NT2/D1 (cell line): ENCODE results near the gene ZNF594.
"Not testable (repeated sequence)": the region's sequence is repeated elsewhere in the genome, so short reads cannot be mapped to it uniquely, and the experiment has no call there.

ENCODE experiments used
- DNase-seq: peaks from one replicate; pipeline ENCODE4 v3.0.0-alpha.2; 2011; ENCODE audit warnings: low read depth, low spot score
- H3K27me3 ChIP-seq: 2 replicates; pipeline ENCODE4 v1.6.0; 2011; ENCODE audit warnings: mild to moderate bottlenecking; ENCODE audit not compliant: insufficient read length, insufficient read depth
- H3K36me3 ChIP-seq: 2 replicates; pipeline ENCODE4 v1.6.1; 2011; ENCODE audit warnings: mild to moderate bottlenecking, low read length, mixed read lengths; ENCODE audit not compliant: insufficient read depth, insufficient read length
- H3K4me1 ChIP-seq: 2 replicates; pipeline ENCODE4 v1.5.1; 2011; ENCODE audit not compliant: insufficient read depth, insufficient read length
- H3K4me3 ChIP-seq: 2 replicates; pipeline ENCODE4 v1.5.1; 2011; ENCODE audit warnings: low read depth; ENCODE audit not compliant: insufficient read length
- H3K9ac ChIP-seq: 2 replicates; pipeline ENCODE4 v1.6.0; 2011; ENCODE audit warnings: low read depth; ENCODE audit not compliant: insufficient read length
- H3K9me3 ChIP-seq: 2 replicates; pipeline ENCODE4 v1.5.1; 2011; ENCODE audit warnings: mild to moderate bottlenecking, low read length; ENCODE audit not compliant: insufficient read depth
- SUZ12 ChIP-seq: IDR thresholded peaks from 2 replicates; pipeline ENCODE4 v1.6.1; 2011; ENCODE audit not compliant: insufficient read length, insufficient read depth; ENCODE audit errors: extremely low read depth
- YY1 ChIP-seq: IDR thresholded peaks from 2 replicates; pipeline ENCODE4 v1.6.1; 2011; ENCODE audit not compliant: insufficient read length, insufficient read depth
- ZNF274 ChIP-seq: IDR thresholded peaks from 2 replicates; pipeline ENCODE4 v1.6.1; 2011; ENCODE audit warnings: mild to moderate bottlenecking, low read depth, low read length

ZNF594 gene

DNA sequence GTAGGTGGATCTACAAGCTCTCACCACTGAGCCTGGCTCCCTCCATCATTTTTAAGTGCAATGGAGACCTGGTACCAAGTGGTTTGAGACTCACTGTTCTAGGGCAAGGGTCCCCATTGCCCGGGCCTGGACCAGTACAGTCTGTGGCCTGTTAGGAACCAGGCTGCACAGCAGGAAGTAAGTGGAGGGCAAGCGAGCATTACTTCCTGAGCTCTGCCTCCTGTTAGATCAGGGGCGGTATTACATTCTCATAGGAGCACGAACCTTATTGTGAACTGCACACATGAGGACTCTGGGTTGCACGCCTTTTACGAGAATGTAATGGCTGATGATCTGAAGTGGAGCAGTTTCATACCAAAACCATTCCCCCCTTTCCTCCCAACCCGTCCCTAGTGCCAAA, 6.8 kb upstream of the ZNF594 start:
- H3K4me3 ChIP-seq = no peak overlapping the region
- no peaks in the 10 kb centered on the region for H3K9me3 ChIP-seq
- TF ChIP-seq YY1 = no peak
- TF ChIP-seq ZNF274 = no peak
- no peak for TF ChIP-seq SUZ12
- no peak overlapping the region for H3K9ac ChIP-seq
- peaks cover 1% of the 10 kb centered on the region for H3K4me1 ChIP-seq
- peaks cover 7% of the 10 kb centered on the region for H3K36me3 ChIP-seq
- DNase-seq = no peak
- H3K27me3 ChIP-seq = no peaks in the 10 kb centered on the region

DNA sequence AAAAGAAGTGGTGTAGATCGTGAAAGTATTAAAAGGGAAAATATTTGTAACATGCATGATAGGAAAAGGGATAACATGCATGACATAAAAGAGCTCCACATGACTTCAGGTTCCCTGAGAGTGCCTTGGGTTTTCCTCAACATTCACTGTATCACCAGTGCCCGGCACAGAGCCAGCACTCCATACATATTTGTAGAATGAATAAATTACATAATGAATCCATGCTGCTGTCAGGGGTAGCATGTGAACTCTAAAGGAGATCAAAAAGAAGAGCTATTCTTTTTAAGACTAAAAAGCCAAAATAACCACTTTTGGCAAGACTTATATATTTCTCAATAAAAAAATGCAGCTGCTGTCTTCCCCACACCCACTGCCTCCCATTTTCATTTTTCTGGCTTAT, 2.7 kb upstream of the ZNF594 start:
- H3K4me1 ChIP-seq = no peaks in the 10 kb centered on the region
- TF ChIP-seq ZNF274 (no peak), YY1 (no peak), SUZ12 (no peak)
- no peak overlapping the region for H3K9ac ChIP-seq
- H3K27me3 ChIP-seq = no peaks in the 10 kb centered on the region
- peaks cover 20% of the 10 kb centered on the region for H3K36me3 ChIP-seq
- H3K9me3 ChIP-seq = peaks cover 17% of the 10 kb centered on the region
- no peak for DNase-seq
- no peak overlapping the region for H3K4me3 ChIP-seq

DNA sequence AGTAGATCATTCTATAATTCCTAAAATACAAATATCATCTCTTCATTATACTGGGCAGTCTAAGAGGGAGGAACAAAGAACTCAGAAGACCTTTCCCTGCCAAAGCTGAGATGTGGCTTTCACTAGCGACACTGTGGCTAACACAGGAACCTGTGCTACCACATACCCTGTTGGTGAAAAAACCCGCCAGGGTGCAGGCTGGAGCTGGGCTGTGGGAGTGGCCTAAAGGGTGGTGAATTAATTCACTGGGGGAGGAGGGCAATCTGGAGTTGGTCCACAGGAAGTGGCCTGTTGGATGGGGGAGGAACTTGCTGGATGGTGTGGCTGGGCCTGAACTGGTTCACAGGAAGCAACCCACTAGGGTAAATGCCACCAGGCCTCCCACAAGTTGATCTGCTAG, 7.4 kb downstream of the ZNF594 start:
- Histone ChIP-seq H3K4me1 (no peaks in the 10 kb centered on the region), H3K27me3 (no peaks in the 10 kb centered on the region), H3K36me3 (peaks cover 69% of the 10 kb centered on the region), H3K9ac (no peak overlapping the region), H3K9me3 (peaks cover 100% of the 10 kb centered on the region), H3K4me3 (no peak overlapping the region)
- TF ChIP-seq YY1 (no peak), SUZ12 (no peak), ZNF274 (no peak)
- no peak for DNase-seq

DNA sequence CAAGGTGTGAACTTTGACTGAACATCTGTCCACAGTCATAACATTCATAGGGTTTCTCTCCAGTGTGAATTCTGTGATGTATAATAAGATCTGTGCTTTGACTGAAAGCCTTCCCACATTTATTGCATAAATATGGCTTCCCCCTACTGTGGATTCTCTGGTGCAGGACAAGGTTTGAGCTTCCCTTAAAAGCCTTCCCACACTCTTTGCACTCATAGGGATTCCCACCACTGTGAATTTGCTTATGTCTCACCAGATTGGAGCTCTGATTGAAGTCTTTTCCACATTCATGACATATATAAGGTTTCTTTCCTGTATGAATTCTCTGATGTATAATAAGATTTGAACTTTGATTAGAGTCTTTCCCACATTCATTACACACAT, 8.3 kb downstream of the ZNF594 start:
- H3K9ac ChIP-seq = no peak overlapping the region
- no peak overlapping the region for H3K4me3 ChIP-seq
- H3K4me1 ChIP-seq = no peaks in the 10 kb centered on the region
- H3K36me3 ChIP-seq = peaks cover 72% of the 10 kb centered on the region
- TF ChIP-seq YY1 = no peak
- no peak for TF ChIP-seq SUZ12
- TF ChIP-seq ZNF274 = peak; percentile 78
- H3K9me3 ChIP-seq = peaks cover 100% of the 10 kb centered on the region
- no peak for DNase-seq
- H3K27me3 ChIP-seq = no peaks in the 10 kb centered on the region

DNA sequence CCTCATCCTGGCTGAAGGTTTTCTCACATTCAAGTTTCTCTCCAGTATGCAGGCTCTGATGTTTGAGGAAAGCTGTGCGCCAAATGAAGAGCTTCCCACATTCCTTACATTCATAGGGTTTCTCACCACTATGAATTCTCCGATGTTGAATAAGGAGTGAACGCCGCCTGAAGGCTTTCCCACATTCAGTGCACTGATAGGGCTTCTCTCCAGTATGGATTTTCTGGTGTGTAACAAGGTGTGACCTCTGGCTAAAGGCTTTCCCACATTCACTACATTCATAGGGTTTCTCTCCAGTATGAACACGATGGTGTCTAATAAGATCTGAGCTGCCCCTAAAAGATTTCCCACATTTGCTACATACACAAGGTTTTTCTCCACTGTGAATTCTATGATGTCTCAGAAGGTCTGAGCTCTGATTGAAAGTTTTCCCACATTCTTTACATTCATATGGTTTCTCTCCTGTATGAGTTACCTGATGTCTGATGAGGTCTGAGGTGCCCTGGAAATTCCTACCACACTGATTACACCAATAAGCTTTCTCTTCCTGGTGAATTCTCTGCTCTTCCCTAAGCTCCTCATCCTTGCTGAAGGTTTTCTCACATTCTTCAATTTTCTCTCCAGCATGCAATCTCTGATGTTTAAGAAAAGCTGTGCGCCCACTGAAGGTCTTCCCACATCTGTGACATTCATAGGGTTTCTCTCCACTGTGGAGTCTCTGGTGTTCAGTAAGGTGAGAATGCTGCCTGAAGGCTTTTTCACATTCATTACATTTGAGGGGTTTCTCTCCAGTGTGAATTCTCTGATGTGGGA, 8.9 kb downstream of the ZNF594 start:
- H3K9ac ChIP-seq = no peak overlapping the region
- peaks cover 99% of the 10 kb centered on the region for H3K9me3 ChIP-seq
- no peaks in the 10 kb centered on the region for H3K4me1 ChIP-seq
- TF ChIP-seq SUZ12 (no peak), ZNF274 (no peak), YY1 (no peak)
- no peak for DNase-seq
- H3K36me3 ChIP-seq = peaks cover 68% of the 10 kb centered on the region
- no peak overlapping the region for H3K4me3 ChIP-seq
- H3K27me3 ChIP-seq = no peaks in the 10 kb centered on the region

DNA sequence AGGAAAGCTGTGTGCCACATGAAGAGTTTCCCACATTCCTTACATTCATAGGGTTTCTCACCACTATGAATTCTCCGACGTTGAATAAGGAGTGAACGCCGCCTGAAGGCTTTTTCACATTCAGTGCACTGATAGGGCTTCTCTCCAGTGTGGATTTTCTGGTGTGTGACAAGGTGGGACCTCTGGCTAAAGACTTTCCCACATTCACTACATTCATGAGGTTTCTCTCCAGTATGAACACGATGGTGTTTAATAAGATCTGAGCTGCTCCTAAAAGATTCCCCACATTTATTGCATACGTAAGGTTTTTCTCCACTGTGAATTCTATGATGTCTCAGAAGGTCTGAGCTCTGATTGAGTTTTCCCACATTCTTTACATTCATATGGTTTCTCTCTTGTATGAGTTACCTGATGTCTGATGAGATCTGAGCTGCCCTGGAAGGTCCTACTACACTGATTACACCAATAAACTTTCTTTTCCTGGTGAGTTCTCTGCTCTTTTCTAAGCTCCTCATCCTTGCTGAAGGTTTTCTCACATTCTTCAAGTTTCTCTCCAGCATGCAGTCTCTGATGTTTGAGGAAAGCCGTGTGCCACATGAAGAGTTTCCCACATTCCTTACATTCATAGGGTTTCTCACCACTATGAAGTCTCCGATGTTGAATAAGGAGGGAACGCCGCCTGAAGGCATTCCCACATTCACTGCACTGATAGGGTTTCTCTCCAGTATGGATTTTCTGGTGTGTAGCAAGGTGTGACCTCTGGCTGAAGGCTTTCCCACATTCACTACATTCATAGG, 10.0 kb downstream of the ZNF594 start:
- Histone ChIP-seq H3K36me3 (peaks cover 57% of the 10 kb centered on the region), H3K9ac (no peak overlapping the region), H3K4me3 (no peak overlapping the region), H3K9me3 (peaks cover 94% of the 10 kb centered on the region), H3K4me1 (no peaks in the 10 kb centered on the region), H3K27me3 (no peaks in the 10 kb centered on the region)
- no peak for TF ChIP-seq YY1
- TF ChIP-seq SUZ12 = no peak
- TF ChIP-seq ZNF274 = no peak
- no peak for DNase-seq

DNA sequence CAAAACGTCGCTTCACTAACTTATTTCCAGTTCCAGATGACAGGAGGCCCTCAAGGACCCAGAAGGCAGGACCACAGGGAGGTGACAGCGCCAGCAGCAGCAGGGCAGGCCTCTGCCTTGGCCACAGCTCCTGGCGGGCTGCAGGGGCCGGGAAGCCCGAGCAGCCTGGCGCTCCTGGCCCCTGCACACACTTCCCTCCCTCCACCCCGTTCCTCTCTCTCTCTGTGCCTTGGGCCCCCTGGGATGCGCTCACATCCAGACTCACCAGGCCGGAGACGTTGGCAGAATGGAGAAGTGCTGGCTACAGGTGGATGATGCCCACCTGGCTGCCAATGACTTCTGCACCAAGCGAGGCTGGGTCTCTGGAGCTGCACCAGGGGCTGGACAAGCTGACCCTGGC, 12.7 kb downstream of the ZNF594 start:
- TF ChIP-seq YY1 (no peak), SUZ12 (no peak), ZNF274 (no peak)
- H3K27me3 ChIP-seq = no peaks in the 10 kb centered on the region
- no peak for DNase-seq
- H3K4me3 ChIP-seq = no peak overlapping the region
- peaks cover 67% of the 10 kb centered on the region for H3K9me3 ChIP-seq
- H3K4me1 ChIP-seq = no peaks in the 10 kb centered on the region
- peaks cover 45% of the 10 kb centered on the region for H3K36me3 ChIP-seq
- no peak overlapping the region for H3K9ac ChIP-seq

DNA sequence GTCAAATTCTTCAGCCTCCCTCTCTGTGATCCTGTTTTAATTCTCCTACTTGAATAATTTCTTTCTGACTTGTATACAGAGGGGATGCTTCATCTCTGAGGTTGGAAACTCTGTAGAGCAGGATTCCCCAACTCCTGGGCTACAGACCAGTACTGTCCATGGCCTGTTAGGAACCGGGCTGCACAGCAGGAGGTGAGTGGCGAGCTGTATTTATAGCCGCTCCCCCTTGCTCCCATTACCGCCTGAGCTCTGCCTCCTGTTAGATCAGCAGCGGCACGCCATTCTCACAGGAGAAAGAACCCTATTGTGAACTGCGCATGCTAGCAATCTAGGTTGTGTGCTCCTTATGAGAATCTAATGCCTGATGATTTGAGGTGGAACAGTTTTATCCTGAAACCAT, 16.6 kb downstream of the ZNF594 start:
- H3K4me1 ChIP-seq, H3K9ac ChIP-seq, DNase-seq, H3K4me3 ChIP-seq, H3K27me3 ChIP-seq: not testable (repeated sequence)
- Histone ChIP-seq H3K9me3 (peaks cover 27% of the 10 kb centered on the region), H3K36me3 (peaks cover 22% of the 10 kb centered on the region)

DNA sequence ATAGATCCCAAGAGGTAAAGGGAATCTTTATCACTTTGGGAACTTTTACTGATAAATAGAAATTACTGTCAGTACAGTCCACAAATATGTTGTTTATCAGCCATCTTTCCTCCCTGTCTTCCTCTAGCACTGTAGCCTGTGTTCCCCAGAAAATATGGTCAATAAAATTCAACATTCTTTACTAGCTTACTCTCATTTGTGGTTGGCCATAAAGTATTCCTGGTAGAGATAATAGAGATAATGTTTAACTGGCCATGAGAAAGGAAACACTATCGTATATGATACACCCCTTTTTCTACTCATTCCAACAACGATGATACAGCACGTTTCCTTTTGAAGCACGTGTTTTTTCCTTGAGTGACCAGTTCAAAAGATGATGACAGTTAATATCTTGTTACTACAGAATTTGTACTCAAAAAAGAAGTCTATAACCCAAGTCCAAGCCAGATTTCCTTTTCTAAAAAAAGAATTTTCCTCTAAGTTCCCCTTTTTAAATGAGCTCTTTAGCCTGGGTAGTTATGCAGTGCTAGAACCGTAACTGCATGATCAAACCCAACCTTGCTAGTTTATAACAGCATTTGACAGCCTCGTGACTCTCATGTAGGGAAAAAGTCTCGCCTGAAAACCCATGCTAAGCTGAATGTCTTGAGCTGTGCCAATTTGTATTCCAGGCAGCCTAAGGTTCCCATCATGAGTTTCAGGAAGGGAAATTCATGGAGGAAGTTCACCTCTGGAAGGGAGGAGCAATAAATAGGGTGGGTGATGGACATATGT, 25.7 kb downstream of the ZNF594 start:
- not testable (repeated sequence) for DNase-seq, H3K9me3 ChIP-seq, H3K9ac ChIP-seq, H3K4me1 ChIP-seq, H3K27me3 ChIP-seq, H3K36me3 ChIP-seq, H3K4me3 ChIP-seq
